Caki2 (cell line): ENCODE results near the gene LDLRAD4. TPM values are rescaled to one million over a fixed set of nuclear protein-coding genes. Genes with fewer than 3 reads are reported as not detected.
A peak's percentile ranks its signal among the peaks of the same experiment; 100 is the strongest.

Experiments
- DNase-seq: peaks from one replicate; pipeline ENCODE4 v3.0.0-alpha.2; 2015; ENCODE audit warnings: low read depth
- in situ Hi-C: cut with HindIII; loops from 2 replicates; pipeline ENCODE4 v1.10.0; 2016; ENCODE audit warnings: low sequenced_read_pairs, low pct_unique_long_range_greater_than_20kb, mixed read lengths
- total RNA-seq: library from RNA; depleted of rRNA; stranded (reverse); fragments of >200 nt; shearing (Covaris generic); gene quantifications from 2 replicates; pipeline ENCODE4 v1.2.3, GENCODE V29; 2014; ENCODE audit warnings: low replicate concordance

Gene LDLRAD4
- total RNA-seq, 1 experiment from 2014 or later, result 0.44 TPM

- in situ Hi-C loops, result no loop called here
- no peak for DNase-seq
These were observed 229.8 kb downstream of the LDLRAD4 start for GRCh38 chr18:13448335-13448795.

GRCh38 chr18:13449651-13450050 lies 231.1 kb downstream of the LDLRAD4 start:
- DNase-seq, result no peak
- in situ Hi-C loops, result no loop called here

- no peak for DNase-seq
- in situ Hi-C loops, result no loop called here
These were observed 232.0 kb downstream of the LDLRAD4 start for GRCh38 chr18:13450289-13451212.

GRCh38 chr18:13451213-13451540 lies 232.6 kb downstream of the LDLRAD4 start:
- in situ Hi-C loops, result no loop called here
- no peak for DNase-seq

- DNase-seq, result no peak
- in situ Hi-C loops, result no loop called here
These were observed 233.3 kb downstream of the LDLRAD4 start for GRCh38 chr18:13451661-13452387.

GRCh38 chr18:13452388-13452811 lies 233.8 kb downstream of the LDLRAD4 start:
- in situ Hi-C loops, result no loop called here
- peak; percentile 50 for DNase-seq

- DNase-seq, result no peak
- in situ Hi-C loops, result no loop called here
These were observed 234.5 kb downstream of the LDLRAD4 start for GRCh38 chr18:13452871-13453680.

- DNase-seq, result no peak
- in situ Hi-C loops, result no loop called here
These were observed 235.2 kb downstream of the LDLRAD4 start for GRCh38 chr18:13453714-13454113.

- DNase-seq, result no peak
- in situ Hi-C loops, result no loop called here
These were observed 236.0 kb downstream of the LDLRAD4 start for GRCh38 chr18:13454363-13455150.

- in situ Hi-C loops, result no loop called here
These were observed 236.9 kb downstream of the LDLRAD4 start for GRCh38 chr18:13455471-13455870.

GRCh38 chr18:13455960-13456481 lies 237.5 kb downstream of the LDLRAD4 start:
- peak; percentile 21 for DNase-seq
- in situ Hi-C loops, result no loop called here

More at GRCh38 chr18:13455471-13455870, 236.9 kb downstream of the LDLRAD4 start:
- no peak for DNase-seq

GRCh38 chr18:13456736-13457271 lies 238.2 kb downstream of the LDLRAD4 start:
- DNase-seq, result no peak
- in situ Hi-C loops, result no loop called here

GRCh38 chr18:13457327-13457726 lies 238.8 kb downstream of the LDLRAD4 start:
- in situ Hi-C loops, result no loop called here
- DNase-seq, result no peak

- in situ Hi-C loops, result no loop called here
- no peak for DNase-seq
These were observed 242.4 kb downstream of the LDLRAD4 start for GRCh38 chr18:13460946-13461345.

- in situ Hi-C loops, result no loop called here
- no peak for DNase-seq
These were observed 242.9 kb downstream of the LDLRAD4 start for GRCh38 chr18:13461469-13461868.

GRCh38 chr18:13461936-13462335 lies 243.4 kb downstream of the LDLRAD4 start:
- in situ Hi-C loops, result no loop called here
- no peak for DNase-seq

GRCh38 chr18:13462686-13463085 lies 244.1 kb downstream of the LDLRAD4 start:
- in situ Hi-C loops, result no loop called here
- no peak for DNase-seq
